ENCODE data around the gene SCAMP4.

Gene SCAMP4

DNA sequence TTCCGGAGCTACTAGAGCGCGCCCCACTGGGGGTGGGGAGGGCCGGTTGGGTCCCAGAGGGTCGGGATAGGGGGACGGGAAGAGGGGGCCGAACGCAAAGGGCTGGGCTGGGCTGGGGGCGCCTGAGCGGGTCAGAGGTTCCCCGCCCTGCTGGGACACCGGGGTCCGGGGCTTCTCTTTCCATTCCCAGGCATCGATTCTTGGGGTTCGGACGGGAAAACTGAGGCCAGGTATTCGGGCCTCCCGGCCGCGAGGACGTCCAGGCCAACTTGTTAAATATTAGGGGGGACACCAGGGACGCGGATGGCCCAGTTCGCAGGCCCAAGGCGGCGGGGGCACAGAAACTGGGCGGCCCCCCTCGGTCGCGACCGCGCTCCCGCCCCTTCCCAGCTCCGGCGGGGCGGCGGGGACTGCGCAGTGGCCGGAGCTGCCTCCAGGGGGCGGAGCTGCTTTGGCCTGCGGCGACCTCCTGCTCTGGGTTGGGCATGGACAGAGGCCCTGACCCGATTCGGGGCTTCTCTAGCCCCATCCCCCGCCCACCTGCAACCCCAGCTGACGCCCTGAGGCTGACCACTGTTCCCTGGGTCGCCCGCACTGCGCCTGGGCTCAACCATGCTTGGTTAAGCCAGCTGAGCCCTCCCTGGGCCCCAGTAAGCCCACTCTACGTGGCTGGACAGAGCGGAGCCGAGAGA is 40.6 kb upstream of the SCAMP4 start (continued):
- TF ChIP-seq, protein P1, sequence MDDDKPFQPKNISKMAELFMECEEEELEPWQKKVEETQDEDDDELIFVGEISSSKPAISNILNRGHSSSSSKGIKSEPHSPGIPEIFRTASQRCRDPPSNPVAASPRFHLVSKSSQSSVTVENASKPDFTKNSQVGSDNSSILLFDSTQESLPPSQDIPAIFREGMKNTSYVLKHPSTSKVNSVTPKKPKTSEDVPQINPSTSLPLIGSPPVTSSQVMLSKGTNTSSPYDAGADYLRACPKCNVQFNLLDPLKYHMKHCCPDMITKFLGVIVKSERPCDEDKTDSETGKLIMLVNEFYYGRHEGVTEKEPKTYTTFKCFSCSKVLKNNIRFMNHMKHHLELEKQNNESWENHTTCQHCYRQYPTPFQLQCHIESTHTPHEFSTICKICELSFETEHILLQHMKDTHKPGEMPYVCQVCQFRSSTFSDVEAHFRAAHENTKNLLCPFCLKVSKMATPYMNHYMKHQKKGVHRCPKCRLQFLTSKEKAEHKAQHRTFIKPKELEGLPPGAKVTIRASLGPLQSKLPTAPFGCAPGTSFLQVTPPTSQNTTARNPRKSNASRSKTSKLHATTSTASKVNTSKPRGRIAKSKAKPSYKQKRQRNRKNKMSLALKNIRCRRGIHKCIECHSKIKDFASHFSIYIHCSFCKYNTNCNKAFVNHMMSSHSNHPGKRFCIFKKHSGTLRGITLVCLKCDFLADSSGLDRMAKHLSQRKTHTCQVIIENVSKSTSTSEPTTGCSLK (tag by site-specific recombination; IDR thresholded peaks at IDR 0.05), result no peak
- no peak for TF ChIP-seq WT1 (tag by site-specific recombination; IDR thresholded peaks at IDR 0.05)
- TF ChIP-seq, protein P2, sequence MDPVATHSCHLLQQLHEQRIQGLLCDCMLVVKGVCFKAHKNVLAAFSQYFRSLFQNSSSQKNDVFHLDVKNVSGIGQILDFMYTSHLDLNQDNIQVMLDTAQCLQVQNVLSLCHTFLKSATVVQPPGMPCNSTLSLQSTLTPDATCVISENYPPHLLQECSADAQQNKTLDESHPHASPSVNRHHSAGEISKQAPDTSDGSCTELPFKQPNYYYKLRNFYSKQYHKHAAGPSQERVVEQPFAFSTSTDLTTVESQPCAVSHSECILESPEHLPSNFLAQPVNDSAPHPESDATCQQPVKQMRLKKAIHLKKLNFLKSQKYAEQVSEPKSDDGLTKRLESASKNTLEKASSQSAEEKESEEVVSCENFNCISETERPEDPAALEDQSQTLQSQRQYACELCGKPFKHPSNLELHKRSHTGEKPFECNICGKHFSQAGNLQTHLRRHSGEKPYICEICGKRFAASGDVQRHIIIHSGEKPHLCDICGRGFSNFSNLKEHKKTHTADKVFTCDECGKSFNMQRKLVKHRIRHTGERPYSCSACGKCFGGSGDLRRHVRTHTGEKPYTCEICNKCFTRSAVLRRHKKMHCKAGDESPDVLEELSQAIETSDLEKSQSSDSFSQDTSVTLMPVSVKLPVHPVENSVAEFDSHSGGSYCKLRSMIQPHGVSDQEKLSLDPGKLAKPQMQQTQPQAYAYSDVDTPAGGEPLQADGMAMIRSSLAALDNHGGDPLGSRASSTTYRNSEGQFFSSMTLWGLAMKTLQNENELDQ (tag by site-specific recombination; IDR thresholded peaks at IDR 0.05; ENCODE audit: low read depth), result no peak
- no peak for TF ChIP-seq ZNF501 (tag by site-specific recombination; IDR thresholded peaks at IDR 0.05)
- no peak for TF ChIP-seq EGR2 (tag by site-specific recombination; IDR thresholded peaks at IDR 0.05; ENCODE audit: low read depth)
- TF ChIP-seq, protein P3, sequence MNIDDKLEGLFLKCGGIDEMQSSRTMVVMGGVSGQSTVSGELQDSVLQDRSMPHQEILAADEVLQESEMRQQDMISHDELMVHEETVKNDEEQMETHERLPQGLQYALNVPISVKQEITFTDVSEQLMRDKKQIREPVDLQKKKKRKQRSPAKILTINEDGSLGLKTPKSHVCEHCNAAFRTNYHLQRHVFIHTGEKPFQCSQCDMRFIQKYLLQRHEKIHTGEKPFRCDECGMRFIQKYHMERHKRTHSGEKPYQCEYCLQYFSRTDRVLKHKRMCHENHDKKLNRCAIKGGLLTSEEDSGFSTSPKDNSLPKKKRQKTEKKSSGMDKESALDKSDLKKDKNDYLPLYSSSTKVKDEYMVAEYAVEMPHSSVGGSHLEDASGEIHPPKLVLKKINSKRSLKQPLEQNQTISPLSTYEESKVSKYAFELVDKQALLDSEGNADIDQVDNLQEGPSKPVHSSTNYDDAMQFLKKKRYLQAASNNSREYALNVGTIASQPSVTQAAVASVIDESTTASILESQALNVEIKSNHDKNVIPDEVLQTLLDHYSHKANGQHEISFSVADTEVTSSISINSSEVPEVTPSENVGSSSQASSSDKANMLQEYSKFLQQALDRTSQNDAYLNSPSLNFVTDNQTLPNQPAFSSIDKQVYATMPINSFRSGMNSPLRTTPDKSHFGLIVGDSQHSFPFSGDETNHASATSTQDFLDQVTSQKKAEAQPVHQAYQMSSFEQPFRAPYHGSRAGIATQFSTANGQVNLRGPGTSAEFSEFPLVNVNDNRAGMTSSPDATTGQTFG (tag by site-specific recombination; IDR thresholded peaks at IDR 0.05; ENCODE audit: borderline replicate concordance), result no peak
- no peak for TF ChIP-seq ZNF169 (tag by site-specific recombination; IDR thresholded peaks at IDR 0.05)
- TF ChIP-seq, protein P4, sequence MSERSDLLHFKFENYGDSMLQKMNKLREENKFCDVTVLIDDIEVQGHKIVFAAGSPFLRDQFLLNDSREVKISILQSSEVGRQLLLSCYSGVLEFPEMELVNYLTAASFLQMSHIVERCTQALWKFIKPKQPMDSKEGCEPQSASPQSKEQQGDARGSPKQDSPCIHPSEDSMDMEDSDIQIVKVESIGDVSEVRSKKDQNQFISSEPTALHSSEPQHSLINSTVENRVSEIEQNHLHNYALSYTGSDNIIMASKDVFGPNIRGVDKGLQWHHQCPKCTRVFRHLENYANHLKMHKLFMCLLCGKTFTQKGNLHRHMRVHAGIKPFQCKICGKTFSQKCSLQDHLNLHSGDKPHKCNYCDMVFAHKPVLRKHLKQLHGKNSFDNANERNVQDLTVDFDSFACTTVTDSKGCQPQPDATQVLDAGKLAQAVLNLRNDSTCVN (tag by site-specific recombination; optimal IDR thresholded peaks at IDR 0.05), result peak; percentile 76
- no peak for TF ChIP-seq OSR2 (tag by site-specific recombination; IDR thresholded peaks at IDR 0.05)
- TF ChIP-seq, protein P5, sequence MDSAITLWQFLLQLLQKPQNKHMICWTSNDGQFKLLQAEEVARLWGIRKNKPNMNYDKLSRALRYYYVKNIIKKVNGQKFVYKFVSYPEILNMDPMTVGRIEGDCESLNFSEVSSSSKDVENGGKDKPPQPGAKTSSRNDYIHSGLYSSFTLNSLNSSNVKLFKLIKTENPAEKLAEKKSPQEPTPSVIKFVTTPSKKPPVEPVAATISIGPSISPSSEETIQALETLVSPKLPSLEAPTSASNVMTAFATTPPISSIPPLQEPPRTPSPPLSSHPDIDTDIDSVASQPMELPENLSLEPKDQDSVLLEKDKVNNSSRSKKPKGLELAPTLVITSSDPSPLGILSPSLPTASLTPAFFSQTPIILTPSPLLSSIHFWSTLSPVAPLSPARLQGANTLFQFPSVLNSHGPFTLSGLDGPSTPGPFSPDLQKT (IDR thresholded peaks at IDR 0.05; ENCODE audit: borderline replicate concordance, low read depth, low read length), result no peak
- TF ChIP-seq ZSCAN23 (tag by site-specific recombination; IDR thresholded peaks at IDR 0.05), result no peak
- TF ChIP-seq, protein P6, sequence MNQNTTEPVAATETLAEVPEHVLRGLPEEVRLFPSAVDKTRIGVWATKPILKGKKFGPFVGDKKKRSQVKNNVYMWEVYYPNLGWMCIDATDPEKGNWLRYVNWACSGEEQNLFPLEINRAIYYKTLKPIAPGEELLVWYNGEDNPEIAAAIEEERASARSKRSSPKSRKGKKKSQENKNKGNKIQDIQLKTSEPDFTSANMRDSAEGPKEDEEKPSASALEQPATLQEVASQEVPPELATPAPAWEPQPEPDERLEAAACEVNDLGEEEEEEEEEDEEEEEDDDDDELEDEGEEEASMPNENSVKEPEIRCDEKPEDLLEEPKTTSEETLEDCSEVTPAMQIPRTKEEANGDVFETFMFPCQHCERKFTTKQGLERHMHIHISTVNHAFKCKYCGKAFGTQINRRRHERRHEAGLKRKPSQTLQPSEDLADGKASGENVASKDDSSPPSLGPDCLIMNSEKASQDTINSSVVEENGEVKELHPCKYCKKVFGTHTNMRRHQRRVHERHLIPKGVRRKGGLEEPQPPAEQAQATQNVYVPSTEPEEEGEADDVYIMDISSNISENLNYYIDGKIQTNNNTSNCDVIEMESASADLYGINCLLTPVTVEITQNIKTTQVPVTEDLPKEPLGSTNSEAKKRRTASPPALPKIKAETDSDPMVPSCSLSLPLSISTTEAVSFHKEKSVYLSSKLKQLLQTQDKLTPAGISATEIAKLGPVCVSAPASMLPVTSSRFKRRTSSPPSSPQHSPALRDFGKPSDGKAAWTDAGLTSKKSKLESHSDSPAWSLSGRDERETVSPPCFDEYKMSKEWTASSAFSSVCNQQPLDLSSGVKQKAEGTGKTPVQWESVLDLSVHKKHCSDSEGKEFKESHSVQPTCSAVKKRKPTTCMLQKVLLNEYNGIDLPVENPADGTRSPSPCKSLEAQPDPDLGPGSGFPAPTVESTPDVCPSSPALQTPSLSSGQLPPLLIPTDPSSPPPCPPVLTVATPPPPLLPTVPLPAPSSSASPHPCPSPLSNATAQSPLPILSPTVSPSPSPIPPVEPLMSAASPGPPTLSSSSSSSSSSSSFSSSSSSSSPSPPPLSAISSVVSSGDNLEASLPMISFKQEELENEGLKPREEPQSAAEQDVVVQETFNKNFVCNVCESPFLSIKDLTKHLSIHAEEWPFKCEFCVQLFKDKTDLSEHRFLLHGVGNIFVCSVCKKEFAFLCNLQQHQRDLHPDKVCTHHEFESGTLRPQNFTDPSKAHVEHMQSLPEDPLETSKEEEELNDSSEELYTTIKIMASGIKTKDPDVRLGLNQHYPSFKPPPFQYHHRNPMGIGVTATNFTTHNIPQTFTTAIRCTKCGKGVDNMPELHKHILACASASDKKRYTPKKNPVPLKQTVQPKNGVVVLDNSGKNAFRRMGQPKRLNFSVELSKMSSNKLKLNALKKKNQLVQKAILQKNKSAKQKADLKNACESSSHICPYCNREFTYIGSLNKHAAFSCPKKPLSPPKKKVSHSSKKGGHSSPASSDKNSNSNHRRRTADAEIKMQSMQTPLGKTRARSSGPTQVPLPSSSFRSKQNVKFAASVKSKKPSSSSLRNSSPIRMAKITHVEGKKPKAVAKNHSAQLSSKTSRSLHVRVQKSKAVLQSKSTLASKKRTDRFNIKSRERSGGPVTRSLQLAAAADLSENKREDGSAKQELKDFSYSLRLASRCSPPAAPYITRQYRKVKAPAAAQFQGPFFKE (tag by site-specific recombination; IDR thresholded peaks at IDR 0.05; ENCODE audit: borderline replicate concordance), result no peak
- TF ChIP-seq, protein P7, sequence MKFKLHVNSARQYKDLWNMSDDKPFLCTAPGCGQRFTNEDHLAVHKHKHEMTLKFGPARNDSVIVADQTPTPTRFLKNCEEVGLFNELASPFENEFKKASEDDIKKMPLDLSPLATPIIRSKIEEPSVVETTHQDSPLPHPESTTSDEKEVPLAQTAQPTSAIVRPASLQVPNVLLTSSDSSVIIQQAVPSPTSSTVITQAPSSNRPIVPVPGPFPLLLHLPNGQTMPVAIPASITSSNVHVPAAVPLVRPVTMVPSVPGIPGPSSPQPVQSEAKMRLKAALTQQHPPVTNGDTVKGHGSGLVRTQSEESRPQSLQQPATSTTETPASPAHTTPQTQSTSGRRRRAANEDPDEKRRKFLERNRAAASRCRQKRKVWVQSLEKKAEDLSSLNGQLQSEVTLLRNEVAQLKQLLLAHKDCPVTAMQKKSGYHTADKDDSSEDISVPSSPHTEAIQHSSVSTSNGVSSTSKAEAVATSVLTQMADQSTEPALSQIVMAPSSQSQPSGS (tag by site-specific recombination; IDR thresholded peaks at IDR 0.05; ENCODE audit: low read depth), result no peak
- no peak for TF ChIP-seq ZNF23 (tag by site-specific recombination; IDR thresholded peaks at IDR 0.05; ENCODE audit: borderline replicate concordance)
- TF ChIP-seq PRDM1 (tag by site-specific recombination; IDR thresholded peaks at IDR 0.05), result no peak
- TF ChIP-seq ZNF248 (tag by site-specific recombination; IDR thresholded peaks at IDR 0.05), result no peak
- TF ChIP-seq ZNF138 (tag by site-specific recombination; IDR thresholded peaks at IDR 0.05; ENCODE audit: borderline replicate concordance), result no peak
- TF ChIP-seq HOXD13 (CRISPR knock-in tag; IDR thresholded peaks at IDR 0.05; ENCODE audit: borderline replicate concordance), result no peak
- no peak for TF ChIP-seq ZNF707 (tag by site-specific recombination; IDR thresholded peaks at IDR 0.05)
- TF ChIP-seq SCRT1 (tag by site-specific recombination; IDR thresholded peaks at IDR 0.05; ENCODE audit: borderline replicate concordance), result no peak

Measured in HEK293 (cell line).